ENCODE results near the gene C19orf85.
"Not testable (repeated sequence)": the region's sequence is repeated elsewhere in the genome, so short reads cannot be mapped to it uniquely, and the experiment has no call there.

The C19orf85 gene

GRCh38 chr19:55442372-55442961 is 22.1 kb downstream of the C19orf85 start:
- DNase-seq, result peak in 16 of 56 donors; percentile 13 to 46 (median 26)

DNA sequence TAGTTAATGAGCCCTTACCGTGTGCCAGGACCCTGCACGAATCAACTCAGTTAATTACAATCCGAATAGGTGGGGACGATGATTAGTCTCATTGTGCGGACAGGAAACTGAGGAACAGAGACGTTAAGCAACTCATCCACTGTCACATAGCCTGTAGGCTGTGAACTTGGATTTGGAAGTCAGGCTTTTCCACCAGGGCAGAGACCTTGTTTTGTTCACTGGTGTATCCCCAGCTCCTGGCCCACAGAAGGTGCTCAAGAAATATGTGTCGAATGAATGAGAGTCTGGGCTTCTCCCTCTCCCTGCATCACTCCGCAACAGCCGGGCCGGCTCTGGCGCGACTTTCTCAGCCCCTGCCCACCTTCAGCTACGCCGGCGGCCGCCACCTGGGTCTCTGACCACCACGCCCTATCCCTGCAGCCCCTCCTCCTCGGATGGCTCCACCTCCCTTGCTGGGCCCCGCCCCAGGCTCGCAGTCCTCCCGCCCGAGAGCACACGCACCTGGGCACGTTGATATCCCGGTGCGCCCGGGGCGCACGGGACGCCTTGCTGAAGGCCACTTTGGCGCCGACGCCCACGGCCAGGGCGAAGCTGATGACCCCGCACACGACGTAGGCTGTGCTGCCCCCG is 22.7 kb downstream of the C19orf85 start:
- peak in 11 of 56 donors; percentile 10 to 50 (median 30) for DNase-seq

GRCh38 chr19:55441319-55441691 is 23.2 kb downstream of the C19orf85 start:
- no peak for DNase-seq

DNA sequence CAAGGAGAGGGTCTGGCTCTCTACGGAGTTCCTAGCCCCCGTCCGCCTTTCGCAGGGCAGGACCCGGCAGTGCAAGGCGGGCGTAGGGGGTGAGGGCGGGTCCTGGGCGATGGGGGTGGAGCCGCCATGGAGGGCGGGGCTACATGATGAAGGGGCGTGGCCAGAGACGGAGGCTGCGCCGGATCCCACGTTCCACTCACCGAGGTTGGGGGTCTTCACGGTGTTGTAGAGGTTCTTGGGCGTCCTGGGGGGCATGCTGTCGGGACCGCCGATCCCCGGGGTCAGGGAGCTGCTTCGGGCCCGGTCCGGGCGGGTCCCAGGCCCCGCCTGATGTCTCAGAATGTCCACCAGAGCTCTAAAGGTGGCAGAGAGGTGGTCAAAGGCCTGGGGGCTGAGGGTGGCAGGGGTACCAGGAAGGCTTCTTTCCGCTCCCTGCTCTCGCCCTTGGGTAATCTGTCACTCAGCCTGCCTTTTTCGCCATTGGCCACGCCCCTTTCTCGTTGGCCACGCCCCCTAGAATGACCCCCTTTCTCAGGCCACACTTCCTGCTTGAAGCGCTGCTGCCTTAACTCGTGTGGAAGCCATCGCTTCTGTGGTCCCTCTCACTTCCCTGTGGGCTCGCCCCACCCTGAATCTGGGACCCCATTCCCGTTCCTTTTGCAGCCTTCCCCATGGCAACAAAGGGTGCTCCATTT is 24.0 kb downstream of the C19orf85 start:
- DNase-seq, result peak in 3 of 56 donors; percentile 2 to 22 (median 20)

DNA sequence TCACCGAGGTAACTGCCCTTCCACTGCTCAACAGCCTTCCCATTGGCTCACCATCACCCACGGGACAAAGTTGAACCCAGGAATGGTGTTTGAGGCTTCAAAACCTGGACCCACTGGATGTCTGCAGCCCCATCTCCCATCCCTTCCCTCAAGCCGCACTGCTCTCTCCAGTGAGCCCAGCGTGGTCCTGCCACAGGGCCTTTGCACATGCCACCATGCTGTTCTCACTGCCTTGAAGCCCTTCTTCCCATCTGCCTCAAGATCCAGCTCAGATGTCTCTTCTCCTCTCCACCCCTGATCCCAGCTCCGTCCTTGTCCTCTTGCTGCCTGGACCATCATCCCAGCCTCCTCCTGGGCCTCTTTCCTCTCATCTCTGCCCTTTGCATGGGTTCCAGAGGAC is 25.5 kb downstream of the C19orf85 start:
- DNase-seq, result no peak

DNA sequence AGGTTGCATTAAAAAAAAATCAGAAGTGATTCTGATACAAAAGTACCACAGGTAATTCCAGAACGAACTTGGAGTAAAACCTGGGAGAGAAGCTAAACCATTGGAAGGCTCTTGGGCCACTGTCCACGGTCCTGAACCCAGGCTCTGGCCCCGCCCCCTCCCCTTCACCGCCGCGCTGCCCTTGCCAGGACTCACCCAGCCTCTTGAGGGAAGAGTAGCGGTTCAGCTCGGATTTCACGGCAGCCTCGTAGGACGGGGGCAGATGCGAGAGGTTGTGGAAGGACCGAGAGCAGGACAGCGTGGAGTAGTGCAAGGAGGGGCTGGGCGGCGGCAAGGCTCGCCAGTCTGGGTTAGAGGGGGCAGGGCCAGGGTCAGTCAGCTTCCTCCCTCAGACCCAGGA is 27.1 kb downstream of the C19orf85 start:
- peak in 7 of 56 donors; percentile 9 to 46 (median 16) for DNase-seq

GRCh38 chr19:55436847-55437246 is 27.7 kb downstream of the C19orf85 start:
- DNase-seq, result no peak

- DNase-seq, result no peak
Observed at GRCh38 chr19:55435020-55435419, 29.5 kb downstream of the C19orf85 start.

- no peak for DNase-seq
Observed at GRCh38 chr19:55434356-55434919, 30.1 kb downstream of the C19orf85 start.

GRCh38 chr19:55433292-55433691 is 31.3 kb downstream of the C19orf85 start:
- no peak for DNase-seq

DNA sequence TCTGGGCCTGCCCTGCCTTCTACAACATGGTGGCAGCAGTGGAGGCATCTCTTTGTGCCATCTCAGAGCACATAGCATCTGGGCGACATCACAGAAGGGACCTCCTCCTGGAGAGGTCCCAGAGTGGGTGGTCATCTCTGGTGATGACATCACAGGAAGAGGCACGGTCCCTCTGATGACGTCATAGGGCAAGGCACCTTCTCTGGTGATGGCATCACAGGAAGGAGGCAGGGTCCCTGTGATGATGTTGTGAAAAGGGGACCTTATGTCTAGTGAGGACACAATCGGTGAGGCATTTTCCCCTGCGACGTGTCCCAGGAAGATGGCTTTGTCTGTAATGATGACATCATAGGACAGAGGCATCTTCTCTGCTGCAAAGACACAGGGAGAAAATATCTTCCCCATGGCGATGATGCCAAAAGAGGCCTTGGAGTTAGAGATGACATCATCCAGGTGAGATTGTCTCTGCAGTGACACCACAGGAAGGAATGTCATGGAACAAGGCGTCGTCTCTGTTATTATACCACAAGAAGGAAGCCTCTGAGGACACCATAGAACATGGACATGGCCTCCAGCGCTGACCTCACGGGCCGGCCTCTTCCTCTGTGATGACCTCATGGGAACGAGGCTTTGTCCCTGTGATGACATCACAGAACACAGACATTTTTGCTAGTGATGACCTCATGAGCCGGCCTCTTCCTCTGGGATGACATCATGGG is 32.2 kb downstream of the C19orf85 start:
- no peak for DNase-seq

DNA sequence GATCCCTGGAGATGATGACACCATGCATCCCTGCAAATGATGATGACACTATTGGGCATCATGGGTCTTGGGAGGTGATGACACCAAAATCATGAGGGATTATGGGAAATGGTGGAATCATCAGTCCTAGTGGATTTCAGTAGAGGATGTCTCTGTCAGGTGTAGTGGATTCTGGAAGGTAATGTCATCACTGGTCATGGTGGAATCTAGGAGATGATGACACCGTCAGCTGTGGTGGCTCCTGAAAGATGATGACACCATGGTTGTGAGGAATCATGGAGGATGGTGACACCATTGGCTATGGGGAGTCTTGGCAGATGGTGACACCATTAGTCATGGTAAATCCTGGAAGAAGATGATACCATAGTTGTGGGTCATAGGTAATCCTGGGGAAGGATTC is 33.4 kb downstream of the C19orf85 start:
- no peak for DNase-seq

- DNase-seq, result peak in 42 of 56 donors; percentile 12 to 80 (median 53)
Observed at GRCh38 chr19:55426042-55426441, 38.5 kb downstream of the C19orf85 start.

DNA sequence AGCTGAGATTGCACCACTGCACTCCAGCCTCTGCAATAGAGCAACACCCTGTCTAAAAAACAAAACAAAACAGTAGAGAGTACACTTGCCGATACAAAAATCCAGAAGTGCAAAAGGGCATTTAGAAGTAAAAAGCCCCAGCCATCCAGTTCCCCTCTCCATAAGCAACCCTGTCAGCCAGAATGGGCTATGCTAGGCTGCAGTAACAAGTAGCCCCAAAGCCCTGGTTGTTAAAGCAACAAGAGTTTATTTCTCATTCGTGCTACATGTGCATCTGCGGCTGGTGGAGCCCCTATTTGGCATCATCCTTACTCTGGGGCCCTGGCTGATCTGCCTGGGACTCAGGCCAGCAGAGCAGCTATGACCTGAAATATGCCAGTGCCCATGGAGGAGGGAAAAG is 40.0 kb downstream of the C19orf85 start:
- DNase-seq, result no peak

DNA sequence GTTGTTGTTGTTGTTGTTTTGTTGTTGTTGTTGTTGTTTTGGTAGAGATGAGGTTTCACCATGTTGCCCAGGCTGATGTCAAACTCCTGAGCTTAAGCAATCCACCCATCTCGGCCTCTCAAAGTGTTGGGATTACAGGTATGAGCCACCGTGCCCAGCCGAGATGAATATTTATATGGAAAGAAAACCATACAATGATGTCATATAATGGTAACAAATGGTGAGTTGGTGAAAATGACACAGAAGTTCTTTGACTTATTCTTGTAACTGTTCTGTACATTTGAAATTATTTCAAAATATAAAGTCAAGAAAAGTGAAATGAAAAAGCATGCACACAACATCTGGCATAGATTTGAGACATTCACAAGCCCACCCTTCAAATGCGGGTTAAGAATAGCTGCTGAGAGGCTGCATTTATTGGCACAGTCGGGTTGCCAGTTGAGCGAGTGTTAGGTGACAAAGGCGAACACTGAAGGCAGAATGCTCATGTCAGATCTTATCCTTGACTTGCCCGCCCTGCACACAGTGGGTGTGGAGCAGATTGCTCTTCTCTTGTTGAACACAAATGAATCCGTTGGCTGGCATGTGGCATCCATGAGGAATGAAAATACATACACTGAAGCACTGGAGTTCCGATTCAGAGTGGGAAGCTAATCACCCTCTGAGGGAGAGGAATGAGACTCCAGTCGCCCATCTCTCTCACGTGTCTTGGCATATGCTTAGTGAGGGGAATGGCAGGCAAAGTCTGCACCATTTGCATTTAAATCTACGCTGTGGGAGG is 41.1 kb downstream of the C19orf85 start:
- peak in 18 of 56 donors; percentile 11 to 73 (median 33) for DNase-seq

GRCh38 chr19:55421281-55421680 is 43.3 kb downstream of the C19orf85 start:
- DNase-seq, result not testable (repeated sequence)

DNA sequence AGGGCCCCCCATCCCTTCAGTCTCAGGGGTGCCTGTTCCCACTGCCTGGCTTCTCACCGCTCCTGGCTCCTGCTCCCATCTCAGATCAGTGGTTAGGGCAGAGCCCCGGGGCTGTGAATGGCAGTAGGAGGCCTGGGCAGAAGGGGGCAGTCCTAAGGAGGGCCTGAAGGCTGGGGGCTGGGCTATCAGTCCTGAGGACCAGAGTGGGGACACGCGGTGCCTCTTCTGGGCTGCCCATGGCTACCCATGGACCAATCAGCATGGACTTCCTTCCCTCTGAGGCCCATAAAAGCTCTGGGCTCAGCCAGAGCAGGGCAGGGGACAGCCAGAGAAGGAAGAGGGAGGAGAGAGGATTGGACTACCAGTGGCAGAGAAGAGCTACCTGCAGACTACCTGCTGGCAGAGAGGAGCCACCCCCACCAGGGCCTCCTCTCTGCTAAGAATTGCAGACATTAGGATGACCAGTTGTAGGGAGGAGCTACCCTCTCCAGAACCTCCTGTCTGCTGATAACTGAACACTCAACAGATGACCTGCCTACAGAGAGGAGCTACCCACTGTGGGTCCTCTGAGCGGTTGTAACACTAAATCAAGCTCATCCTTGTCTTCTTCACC is 44.8 kb downstream of the C19orf85 start:
- DNase-seq, result peak in 16 of 56 donors; percentile 8 to 41 (median 26)

GRCh38 chr19:55419103-55419502 is 45.4 kb downstream of the C19orf85 start:
- peak in 4 of 56 donors; percentile 11 to 35 (median 22) for DNase-seq

DNA sequence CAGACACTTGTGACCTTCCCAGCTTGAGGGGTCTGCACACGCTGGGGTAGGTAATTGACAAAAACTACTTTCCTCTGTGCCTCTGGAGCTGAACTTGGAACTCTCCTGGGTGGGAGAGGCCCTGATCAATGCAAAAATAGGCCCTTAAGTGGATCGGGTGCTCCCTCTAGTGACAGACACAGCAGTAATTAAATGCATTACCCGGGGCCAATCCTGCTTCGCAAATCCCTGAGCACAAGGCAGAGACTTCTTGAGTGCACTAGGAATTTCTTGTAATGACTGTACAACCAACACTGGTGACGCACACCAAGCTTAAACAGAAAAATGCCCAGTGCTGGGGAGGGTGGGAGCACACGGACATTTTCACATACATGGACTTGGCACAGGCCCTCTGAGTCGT is 46.4 kb downstream of the C19orf85 start:
- DNase-seq, result peak in 45 of 56 donors; percentile 7 to 77 (median 42)
